ENCODE measurements around the gene ANKFY1.

The ANKFY1 gene

DNA sequence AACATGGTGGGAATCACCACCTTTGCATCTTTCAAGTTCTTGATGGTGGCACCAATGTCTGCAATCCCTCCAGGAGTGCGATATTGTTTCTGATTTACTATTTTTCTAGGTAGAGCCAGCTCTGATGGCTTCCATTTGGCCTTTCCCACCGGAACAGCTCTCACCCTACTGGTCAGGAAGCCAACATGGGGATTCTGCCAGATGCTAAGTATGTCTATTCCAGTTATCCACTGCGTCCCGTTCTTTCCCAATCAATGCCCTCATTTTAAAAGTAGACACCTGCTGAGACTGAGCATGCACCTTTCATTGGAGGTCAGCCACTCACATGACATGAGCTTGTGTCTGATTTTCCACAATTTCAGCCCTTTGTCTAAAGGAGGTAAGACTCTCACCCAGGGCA is 144.5 kb downstream of the ANKFY1 start:
- DNase-seq (ENCODE audit: low spot score) = no peak

DNA sequence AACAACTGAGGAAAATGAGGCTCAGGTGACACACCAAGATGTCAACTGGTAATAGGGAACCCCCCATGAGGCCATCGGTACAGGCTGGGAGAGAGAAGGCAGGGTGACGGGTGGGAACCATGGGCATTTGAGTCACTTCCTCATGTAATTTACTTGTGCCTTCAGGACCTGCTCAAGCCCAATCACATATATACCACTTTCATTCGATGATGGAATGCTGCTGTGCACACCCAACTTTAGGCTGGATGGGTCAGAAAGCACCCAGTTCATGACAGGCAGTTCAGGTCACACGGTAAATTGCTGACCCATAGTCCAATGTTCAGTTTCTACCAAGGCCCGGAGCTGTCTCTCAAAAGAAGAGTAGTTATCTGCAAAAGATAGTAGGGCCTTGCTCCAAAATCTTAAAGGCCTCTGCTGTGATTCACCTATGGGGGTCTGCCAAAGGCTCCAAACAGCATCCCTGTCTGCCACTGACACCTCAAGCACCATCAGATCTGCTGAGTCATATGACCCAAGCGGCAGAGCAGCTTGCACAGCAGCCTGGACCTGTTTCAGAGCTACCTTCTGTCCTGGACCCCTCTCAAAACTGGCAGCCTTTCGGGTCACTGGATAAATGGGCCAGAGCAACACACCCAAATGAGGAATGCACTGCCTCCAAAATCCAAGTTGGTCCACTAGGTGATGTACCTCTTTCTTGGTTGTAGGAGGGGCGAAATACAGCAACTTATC is 145.6 kb downstream of the ANKFY1 start:
- no peak for DNase-seq (ENCODE audit: low spot score)

GRCh38 chr17:4116516-4116915 is 147.3 kb downstream of the ANKFY1 start:
- DNase-seq (ENCODE audit: low spot score) = no peak

Measured in hematopoietic multipotent progenitor cell treated with erythropoietin and hydrocortisone succinate and interleukin-3 and kit ligand, for 17 days (in vitro differentiated cells).